AG20443 (cell line): Measurements from ENCODE around the gene MRNIP.
"Not testable (repeated sequence)": the region's sequence is repeated elsewhere in the genome, so short reads cannot be mapped to it uniquely, and the experiment has no call there.

Experiments used
- DNase-seq: peaks from one replicate; pipeline ENCODE4 v3.0.0; 2012; ENCODE audit warnings: low spot score, mixed read lengths

MRNIP gene

GRCh38 chr5:179871533-179871932, 12.9 kb upstream of the MRNIP start:
- not testable (repeated sequence) for DNase-seq

GRCh38 chr5:179870952-179871351, 12.3 kb upstream of the MRNIP start:
- DNase-seq = no peak

GRCh38 chr5:179870403-179870903, 11.8 kb upstream of the MRNIP start:
- peak; percentile 51 for DNase-seq

DNA sequence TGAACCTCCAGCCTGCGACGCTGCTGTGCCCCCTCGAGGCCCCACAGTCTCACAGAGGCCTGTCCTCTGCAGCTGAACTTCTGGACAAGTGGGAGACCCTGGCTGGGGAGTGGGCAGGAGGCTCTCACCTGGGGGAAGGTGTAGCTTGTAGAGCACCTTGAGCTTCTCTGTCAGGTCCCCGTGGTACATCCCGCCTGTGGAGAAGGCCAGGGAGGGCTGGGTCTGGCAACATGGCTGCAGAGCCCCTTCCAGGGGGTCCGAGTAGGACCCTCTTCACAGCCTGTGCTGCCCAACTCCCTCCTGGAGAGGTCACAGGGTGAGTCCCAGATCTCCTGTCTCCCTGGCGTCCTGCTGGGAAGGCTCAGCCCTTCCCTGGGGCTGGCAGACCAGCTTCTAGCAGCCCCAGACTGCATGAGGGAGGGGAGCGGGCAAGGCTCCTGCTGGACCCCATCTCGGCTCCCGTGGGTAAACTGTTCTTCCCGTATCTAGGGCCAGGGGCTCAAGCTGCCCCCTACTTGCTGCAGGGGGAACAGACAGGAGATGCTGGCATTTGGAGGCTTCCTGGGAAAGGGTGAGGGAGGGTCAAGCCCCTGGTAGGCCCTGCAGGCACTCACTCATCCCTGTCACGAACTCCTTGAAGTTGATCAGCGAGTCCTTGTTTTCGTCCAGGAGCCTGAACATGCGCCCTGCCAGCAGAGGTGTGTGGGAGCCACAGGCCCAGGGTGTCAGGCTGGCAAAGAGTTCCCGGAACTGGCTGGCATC, 11.2 kb upstream of the MRNIP start:
- DNase-seq = no peak

- DNase-seq = no peak
These were observed 10.5 kb upstream of the MRNIP start for GRCh38 chr5:179869101-179869500.

GRCh38 chr5:179868541-179868940, 9.9 kb upstream of the MRNIP start:
- no peak for DNase-seq

- DNase-seq = no peak
These were observed 8.9 kb upstream of the MRNIP start for GRCh38 chr5:179867476-179867875.

GRCh38 chr5:179867079-179867465, 8.5 kb upstream of the MRNIP start:
- DNase-seq = no peak

GRCh38 chr5:179866241-179867078, 7.8 kb upstream of the MRNIP start:
- peak; percentile 5 for DNase-seq

DNA sequence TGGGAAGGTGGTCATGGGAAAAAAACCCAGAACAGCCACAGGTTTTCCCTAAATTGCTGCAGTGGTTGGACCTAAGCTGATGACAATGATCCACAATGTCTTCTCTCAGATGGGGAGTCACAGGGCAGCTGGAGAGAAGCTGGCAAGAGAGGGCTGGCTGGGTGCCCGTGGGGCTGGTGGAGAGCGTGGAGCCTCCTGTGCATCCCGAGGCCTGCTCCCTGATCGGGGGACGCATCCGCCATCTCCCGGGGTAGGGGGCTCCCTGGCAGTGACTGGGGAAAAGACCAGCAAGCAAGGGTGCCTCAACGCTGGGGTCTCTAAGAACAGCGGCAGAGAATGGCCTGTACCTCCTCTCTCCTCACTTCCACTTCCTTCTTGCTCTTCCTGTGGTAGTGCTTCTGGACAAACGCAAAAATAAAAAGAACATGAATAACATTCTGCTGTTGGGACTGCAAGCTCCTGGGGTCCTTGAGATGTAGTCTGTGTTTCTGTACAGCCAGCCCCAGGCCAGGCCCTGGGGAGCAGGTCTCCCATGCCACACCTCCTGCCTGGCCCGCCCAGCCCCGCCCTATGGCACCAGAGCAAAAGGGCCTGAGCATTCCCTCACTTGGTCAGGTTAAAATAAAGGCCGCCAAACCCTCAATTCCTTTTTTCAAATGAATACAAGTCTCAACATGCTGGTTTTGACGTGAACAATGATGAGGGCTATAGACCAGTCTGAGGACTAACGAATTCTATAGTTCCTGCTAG, 7.0 kb upstream of the MRNIP start:
- no peak for DNase-seq

DNA sequence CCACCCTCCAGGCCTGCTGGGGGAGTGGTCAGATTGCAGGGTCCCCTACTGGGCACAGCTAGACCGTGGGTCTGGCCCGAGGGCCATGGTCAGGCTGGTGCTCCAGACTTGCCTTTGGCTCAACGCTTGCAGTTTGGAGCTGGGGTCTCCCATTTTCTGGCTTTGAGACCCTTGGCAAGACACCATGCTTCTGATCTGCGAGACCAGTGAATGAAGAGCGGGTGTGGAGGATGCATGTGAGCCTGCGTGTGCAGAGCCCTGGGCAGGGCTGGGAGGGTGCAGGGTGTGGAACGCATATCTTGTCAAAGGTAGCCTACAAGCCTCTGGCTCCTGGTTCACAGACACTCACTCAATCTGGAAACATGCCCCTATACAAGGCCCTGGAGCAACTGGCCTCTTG, 6.1 kb upstream of the MRNIP start:
- peak; percentile 2 for DNase-seq

DNA sequence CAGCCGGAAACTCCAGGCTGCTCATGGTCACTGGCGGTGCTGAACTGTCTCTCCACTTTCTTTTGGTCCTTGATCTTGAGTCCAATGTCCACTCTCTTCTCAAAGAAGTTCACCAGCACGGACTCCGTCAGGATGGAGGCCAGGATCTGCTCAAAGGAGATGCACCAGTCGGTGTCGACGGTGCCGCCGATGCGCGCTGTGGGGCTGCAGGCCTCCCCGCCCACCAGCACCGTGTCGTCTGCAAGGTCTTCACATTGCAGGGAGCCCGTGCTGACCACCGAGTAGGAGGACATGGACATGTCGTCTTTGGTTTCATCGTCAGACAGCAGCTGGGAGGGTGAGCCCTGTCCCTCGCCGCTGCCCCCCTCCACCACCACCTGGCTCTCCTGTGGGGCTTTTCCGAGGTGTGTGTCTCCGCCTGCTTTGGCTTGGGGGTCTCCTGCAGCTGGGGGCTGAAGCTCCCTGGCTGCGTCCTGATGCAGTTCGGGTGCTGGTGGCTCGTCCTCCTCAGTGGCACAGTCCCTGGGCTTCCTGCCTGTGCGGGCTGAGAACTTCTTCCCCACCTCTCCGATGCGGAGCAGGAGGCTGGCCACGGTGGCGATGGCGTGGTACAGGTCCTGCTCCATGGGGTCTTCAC, 5.0 kb upstream of the MRNIP start:
- DNase-seq = no peak

- no peak for DNase-seq
These were observed 4.3 kb upstream of the MRNIP start for GRCh38 chr5:179862891-179863290.

DNA sequence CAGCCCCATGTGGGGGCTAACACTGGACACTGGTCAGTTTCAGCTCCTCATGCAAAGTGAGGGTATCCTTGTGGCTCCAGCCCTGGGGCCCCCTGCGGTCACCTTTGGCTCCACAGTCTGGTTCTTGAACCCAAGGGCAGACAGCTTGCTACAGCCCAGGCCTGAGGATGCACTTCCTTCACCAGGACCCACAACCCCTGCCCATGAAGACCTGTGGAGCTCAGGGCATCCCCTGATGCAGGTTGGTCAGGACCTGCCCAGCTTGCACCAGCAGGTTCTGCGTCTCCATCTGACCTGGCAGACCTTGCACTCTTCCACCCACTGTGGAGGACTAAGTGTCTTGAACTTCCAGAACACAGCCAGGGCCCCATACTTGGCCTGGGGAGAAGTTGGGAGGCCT, 3.7 kb upstream of the MRNIP start:
- no peak for DNase-seq

- no peak for DNase-seq
These were observed 1.7 kb upstream of the MRNIP start for GRCh38 chr5:179860301-179860700.

- peak; percentile 55 for DNase-seq
These were observed 404 bp downstream of the MRNIP start for GRCh38 chr5:179858241-179858585.

DNA sequence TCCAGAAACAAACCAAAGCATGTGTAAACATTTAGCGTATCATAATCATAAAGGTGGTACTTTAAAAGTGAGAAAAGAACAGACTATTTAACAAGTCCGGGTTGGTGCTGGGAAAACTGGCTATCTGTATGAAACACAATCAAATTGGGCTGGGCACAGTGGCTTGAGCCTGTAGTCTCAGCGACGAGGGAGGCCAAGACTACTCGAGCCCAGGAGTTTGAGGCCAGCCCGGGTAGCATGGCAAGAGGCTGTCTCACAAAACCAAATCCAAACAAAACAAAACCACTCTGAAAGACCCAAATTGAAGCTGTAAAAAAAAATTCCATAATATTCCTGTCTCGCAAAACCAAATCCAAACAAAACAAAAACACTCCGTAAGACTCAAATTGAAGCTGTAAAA, 4.3 kb downstream of the MRNIP start:
- no peak for DNase-seq

DNA sequence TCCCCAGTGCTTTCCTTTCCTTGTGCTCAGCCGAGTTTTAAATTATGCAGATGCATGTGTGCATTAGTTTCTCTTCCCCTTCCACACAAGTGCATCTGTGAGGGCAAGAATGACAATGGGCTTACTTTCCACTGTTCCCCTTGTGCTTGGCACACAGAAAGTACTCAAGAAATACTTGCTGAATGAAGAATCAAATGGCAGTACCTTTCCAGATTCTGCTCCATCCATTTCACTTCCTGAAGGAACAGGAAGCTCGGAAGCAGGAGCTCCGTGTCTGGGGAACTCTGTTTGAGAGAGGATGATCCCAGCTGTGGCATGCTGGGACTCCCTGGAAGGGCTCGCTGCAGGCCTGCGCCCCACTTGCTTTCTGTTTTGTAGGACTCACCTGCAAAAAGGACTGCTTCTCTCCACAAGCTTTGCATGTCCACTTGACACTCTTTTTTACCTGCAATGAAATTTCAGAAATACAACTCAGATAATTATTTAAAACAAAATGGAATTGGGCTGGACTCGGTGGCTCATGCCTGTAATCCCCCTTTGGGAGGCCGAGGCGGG, 5.5 kb downstream of the MRNIP start:
- no peak for DNase-seq

DNA sequence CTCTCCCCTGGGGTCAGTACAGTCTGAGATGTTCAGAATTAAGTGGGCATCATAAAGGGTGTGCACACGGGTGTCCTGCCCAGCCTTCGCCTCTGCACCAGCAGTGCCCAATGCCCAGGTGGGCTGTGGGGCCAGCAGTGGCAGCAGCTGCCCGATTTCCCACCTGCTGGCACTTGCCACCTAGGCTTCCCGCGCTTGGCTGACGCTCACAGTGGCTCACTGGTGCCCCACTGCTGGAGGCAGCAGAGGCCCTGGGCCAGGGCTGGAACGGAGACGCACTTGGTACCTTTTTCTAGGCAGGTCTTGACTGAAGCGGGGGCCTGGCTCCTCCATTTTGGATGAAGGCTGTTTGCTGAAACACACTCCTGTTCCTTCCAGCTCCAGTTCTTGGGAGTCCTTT, 17.0 kb downstream of the MRNIP start:
- DNase-seq = no peak

DNA sequence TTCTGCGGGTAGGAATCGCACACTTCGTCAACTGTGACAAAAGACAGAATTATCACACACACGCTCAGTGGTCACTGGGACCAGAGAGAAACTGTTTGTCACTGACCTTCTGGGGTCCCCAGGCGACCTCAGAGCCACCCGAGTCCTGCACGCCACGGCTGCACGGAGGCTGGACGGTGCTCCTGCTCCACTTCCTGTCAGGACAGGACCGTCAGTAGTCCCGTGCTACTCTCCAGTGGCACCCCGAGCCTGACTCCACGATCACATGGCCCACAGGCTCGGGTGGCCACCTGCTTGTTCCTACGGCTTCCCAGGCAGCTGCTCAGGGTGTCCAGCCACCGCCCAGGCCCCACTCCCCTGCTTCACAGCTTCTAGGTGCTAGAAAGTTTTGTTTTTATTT, 17.9 kb downstream of the MRNIP start:
- no peak for DNase-seq

DNA sequence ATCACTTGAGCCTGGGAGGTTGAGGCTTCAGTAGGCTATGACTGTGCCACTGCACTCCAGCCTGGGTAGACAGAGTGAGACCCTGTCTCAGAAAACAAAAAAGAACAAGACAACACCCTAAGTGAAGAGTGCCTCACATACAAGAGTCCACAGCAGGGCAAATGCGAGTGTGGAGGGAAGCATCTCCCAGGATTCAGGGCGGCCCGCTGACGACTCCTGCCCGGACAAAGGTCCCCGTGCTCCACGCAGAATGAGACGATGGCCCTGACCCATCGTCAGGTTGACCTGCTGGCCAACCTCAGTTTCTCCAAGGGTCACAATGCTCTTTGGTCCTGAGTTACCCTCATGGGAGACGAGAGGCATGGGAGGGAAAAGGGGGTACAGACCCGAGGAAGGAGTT, 18.3 kb downstream of the MRNIP start:
- DNase-seq = no peak
